GM10266 (cell line): Measurements from ENCODE around the gene MED8.
A peak's percentile ranks its signal among the peaks of the same experiment; 100 is the strongest.

Experiments
- DNase-seq: peaks from one replicate; pipeline ENCODE4 v3.0.0; 2012; ENCODE audit errors: extremely low spot score
- TF ChIP-seq, protein P1 (sequence below): IDR thresholded peaks from 2 replicates; pipeline ENCODE4 v1.5.1; 2012; ENCODE audit warnings: mild to moderate bottlenecking, low read depth; ENCODE audit not compliant: control insufficient read depth, insufficient read depth; ENCODE audit errors: missing control alignments

The MED8 gene

DNA sequence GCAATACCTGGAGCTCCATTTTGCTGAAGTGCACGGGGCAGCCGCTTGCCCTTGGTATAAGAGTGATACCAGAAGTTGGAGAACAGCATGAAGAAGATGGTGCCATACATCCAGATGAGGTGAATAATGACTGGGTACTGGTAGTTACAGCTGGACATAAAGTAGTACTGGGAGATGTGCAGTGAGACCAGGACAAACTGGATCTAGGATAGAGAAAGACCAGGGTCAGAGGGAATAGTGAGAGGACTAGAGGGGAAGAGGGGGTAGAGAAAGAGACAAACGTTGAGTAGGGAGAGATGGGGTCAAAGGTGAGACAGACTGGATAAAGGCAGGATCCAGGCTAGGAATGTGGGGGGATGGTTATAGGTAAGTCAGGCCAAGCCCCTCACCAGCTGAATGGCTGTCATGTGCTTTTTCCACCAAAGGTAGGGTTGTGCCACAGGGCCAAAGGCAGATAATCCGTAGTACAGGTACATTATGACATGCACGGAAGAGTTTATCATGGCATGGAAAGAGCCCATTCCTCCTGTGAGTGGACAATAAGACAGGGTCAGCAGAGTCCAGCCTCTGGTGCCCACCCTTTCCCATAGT is 25.6 kb downstream of the MED8 start:
- DNase-seq: no peak
- TF ChIP-seq, protein P1, sequence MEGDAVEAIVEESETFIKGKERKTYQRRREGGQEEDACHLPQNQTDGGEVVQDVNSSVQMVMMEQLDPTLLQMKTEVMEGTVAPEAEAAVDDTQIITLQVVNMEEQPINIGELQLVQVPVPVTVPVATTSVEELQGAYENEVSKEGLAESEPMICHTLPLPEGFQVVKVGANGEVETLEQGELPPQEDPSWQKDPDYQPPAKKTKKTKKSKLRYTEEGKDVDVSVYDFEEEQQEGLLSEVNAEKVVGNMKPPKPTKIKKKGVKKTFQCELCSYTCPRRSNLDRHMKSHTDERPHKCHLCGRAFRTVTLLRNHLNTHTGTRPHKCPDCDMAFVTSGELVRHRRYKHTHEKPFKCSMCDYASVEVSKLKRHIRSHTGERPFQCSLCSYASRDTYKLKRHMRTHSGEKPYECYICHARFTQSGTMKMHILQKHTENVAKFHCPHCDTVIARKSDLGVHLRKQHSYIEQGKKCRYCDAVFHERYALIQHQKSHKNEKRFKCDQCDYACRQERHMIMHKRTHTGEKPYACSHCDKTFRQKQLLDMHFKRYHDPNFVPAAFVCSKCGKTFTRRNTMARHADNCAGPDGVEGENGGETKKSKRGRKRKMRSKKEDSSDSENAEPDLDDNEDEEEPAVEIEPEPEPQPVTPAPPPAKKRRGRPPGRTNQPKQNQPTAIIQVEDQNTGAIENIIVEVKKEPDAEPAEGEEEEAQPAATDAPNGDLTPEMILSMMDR: no peak

DNA sequence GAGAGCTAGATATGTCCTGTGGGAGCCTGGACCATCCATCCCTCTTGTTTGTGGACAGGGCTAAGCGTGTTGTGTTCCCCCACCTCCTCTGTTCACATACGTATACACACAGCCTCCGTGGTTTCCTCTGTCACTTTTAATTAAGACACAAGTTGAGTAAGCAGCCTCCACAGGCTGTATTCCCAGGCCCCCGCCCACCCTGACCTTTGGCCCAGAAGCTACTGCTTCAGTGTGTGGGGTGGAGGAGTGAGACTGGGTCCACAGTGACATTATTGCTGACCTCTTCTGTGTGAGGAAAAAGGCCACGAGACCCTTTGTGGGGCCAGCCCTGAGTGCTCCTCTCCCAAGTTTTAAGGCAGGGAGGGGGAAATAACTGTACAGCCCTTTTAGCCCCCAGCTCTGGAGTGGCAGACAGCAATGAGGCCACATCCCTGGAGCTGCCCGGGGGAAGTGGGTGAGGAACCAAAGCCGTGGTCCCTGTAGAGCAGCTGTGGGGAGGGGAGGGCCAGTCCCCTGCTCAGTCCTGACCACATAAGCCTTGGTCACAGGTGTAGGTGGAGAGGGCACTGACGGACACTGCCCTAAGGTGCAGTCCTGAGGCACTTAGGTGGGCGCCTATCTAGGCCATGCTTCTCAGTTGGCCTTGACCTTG is 26.2 kb downstream of the MED8 start:
- no peak for DNase-seq
- TF ChIP-seq, protein P1: no peak

DNA sequence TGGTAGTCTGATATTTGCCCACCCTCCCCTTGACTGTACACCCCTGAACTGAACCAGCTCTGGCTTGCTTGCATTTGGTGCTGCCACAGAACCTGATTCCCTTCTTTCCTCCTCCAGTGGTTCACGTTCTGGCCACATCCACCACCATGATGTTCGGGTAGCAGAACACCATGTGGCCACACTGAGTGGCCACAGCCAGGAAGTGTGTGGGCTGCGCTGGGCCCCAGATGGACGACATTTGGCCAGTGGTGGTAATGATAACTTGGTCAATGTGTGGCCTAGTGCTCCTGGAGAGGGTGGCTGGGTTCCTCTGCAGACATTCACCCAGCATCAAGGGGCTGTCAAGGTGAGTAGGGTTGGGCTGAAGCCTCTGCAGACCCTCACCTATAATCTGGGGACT is 29.0 kb downstream of the MED8 start:
- TF ChIP-seq, protein P1: no peak
- no peak for DNase-seq

GRCh38 chr1:43359696-43360095 is 29.9 kb downstream of the MED8 start:
- DNase-seq: no peak
- TF ChIP-seq, protein P1: no peak

- DNase-seq: peak; percentile 95
- TF ChIP-seq, protein P1: no peak
These were observed 30.6 kb downstream of the MED8 start, which contains the start of gene CDC20 for GRCh38 chr1:43358746-43359693. Gene CDC20 (plus strand): TSS chr1:43358981. CDS start chr1:43359216, 235 bp downstream.

DNA sequence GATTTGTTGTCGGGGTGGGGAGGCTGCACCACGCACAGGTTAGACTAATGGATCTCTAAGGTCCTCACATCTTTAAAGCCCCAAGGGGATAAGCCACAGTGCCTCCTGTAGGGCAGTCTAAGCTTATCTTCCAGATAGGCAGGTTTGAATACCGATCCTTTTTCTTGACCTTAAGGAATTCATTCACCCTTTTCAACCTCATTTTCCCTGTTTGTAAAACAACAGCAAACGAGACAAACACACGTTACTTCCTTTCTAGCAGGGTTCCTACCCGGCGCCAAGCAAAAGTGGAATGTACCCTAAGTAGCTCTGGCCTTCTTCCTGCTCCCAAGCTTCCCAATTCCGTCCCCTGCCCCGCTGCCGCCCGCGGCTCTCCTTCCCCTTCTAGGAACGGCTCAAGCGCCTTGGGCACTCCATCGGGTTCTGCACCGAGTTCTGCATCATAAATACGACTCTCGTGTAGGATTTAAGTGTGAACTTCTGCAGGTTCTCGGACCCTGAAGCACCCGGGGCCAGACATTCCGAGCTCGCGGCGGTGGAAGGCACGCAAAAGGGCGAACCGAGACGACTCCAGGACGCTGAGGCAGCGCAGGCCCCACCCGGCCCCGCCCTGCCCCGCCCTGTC is 31.4 kb downstream of the MED8 start:
- TF ChIP-seq, protein P1: peak; percentile 60
- peak; percentile 71 for DNase-seq
